Thyroid gland (tissue), 4 donors: Measurements from ENCODE around the gene TMEM212.

ENCODE experiments used
- POLR2A ChIP-seq, 2 donors: fragments of 450-650 bp; IDR thresholded peaks; one replicate each; pipeline ENCODE4 v1.6.1; 2017; ENCODE audit warnings: antibody characterized with exemption in 2 of 2, mild to moderate bottlenecking in 2 of 2, moderate library complexity in 1 of 2
- TF ChIP-seq, protein P1 (sequence below), 6 experiments: fragments of 200-600 bp in 3 of 6; fragments of 450-650 bp in 3 of 6; sonication (generic) in 3 of 6; IDR thresholded peaks; one replicate each; pipeline ENCODE4 v1.5.1; 2016 to 2019; ENCODE audit warnings: antibody characterized with exemption in 6 of 6, mild to moderate bottlenecking in 2 of 6, inconsistent platforms in 1 of 6, moderate library complexity in 1 of 6

- TF ChIP-seq, protein P1, sequence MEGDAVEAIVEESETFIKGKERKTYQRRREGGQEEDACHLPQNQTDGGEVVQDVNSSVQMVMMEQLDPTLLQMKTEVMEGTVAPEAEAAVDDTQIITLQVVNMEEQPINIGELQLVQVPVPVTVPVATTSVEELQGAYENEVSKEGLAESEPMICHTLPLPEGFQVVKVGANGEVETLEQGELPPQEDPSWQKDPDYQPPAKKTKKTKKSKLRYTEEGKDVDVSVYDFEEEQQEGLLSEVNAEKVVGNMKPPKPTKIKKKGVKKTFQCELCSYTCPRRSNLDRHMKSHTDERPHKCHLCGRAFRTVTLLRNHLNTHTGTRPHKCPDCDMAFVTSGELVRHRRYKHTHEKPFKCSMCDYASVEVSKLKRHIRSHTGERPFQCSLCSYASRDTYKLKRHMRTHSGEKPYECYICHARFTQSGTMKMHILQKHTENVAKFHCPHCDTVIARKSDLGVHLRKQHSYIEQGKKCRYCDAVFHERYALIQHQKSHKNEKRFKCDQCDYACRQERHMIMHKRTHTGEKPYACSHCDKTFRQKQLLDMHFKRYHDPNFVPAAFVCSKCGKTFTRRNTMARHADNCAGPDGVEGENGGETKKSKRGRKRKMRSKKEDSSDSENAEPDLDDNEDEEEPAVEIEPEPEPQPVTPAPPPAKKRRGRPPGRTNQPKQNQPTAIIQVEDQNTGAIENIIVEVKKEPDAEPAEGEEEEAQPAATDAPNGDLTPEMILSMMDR (IDR thresholded peaks at IDR 0.05) = no peak
- TF ChIP-seq POLR2A (IDR thresholded peaks at IDR 0.05) = no peak
Observed at GRCh38 chr3:171835116-171835515, 8.0 kb upstream of the TMEM212 start.
